Neural cell (in vitro differentiated cells): ENCODE measurements around the gene MLKL.

Source experiments
- TF ChIP-seq, protein P1 (sequence below): fragments of 450-650 bp; IDR thresholded peaks from 2 replicates; pipeline ENCODE4 v1.5.1; 2014; ENCODE audit warnings: antibody characterized with exemption, mild to moderate bottlenecking, moderate library complexity; ENCODE audit not compliant: poor library complexity, severe bottlenecking
- TF ChIP-seq, protein P2 (sequence below): IDR thresholded peaks from 2 replicates; pipeline ENCODE4 v1.6.1; 2012; ENCODE audit warnings: borderline replicate concordance

DNA sequence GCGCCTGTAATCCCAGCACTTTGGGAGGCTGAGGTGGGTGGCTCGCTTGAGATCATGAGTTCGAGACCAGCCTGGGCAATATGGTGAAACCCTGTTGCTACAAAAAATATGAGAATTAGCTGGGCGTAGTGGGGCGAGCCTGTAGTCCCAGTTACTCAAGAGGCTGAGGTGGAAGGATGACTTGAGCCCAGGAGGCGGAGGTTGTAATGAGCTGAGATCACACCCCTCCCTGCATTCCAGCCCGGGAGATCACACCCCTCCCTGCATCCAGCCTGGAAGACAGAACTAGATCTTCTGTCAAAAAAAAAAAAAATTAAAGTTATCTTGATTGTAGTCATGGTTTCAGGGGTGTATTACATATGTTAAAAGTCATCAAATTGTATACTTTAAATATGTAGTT is 67.0 kb downstream of the MLKL start:
- TF ChIP-seq, protein P1, sequence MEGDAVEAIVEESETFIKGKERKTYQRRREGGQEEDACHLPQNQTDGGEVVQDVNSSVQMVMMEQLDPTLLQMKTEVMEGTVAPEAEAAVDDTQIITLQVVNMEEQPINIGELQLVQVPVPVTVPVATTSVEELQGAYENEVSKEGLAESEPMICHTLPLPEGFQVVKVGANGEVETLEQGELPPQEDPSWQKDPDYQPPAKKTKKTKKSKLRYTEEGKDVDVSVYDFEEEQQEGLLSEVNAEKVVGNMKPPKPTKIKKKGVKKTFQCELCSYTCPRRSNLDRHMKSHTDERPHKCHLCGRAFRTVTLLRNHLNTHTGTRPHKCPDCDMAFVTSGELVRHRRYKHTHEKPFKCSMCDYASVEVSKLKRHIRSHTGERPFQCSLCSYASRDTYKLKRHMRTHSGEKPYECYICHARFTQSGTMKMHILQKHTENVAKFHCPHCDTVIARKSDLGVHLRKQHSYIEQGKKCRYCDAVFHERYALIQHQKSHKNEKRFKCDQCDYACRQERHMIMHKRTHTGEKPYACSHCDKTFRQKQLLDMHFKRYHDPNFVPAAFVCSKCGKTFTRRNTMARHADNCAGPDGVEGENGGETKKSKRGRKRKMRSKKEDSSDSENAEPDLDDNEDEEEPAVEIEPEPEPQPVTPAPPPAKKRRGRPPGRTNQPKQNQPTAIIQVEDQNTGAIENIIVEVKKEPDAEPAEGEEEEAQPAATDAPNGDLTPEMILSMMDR: no peak
- TF ChIP-seq, protein P2, sequence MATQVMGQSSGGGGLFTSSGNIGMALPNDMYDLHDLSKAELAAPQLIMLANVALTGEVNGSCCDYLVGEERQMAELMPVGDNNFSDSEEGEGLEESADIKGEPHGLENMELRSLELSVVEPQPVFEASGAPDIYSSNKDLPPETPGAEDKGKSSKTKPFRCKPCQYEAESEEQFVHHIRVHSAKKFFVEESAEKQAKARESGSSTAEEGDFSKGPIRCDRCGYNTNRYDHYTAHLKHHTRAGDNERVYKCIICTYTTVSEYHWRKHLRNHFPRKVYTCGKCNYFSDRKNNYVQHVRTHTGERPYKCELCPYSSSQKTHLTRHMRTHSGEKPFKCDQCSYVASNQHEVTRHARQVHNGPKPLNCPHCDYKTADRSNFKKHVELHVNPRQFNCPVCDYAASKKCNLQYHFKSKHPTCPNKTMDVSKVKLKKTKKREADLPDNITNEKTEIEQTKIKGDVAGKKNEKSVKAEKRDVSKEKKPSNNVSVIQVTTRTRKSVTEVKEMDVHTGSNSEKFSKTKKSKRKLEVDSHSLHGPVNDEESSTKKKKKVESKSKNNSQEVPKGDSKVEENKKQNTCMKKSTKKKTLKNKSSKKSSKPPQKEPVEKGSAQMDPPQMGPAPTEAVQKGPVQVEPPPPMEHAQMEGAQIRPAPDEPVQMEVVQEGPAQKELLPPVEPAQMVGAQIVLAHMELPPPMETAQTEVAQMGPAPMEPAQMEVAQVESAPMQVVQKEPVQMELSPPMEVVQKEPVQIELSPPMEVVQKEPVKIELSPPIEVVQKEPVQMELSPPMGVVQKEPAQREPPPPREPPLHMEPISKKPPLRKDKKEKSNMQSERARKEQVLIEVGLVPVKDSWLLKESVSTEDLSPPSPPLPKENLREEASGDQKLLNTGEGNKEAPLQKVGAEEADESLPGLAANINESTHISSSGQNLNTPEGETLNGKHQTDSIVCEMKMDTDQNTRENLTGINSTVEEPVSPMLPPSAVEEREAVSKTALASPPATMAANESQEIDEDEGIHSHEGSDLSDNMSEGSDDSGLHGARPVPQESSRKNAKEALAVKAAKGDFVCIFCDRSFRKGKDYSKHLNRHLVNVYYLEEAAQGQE: no peak
